Ureter (tissue), 1 donor: ENCODE results near the gene COL27A1. TPM values are rescaled to one million over a fixed set of nuclear protein-coding genes. Genes with fewer than 3 reads are reported as not detected.

Experiments used
- DNase-seq: peaks from one replicate; pipeline ENCODE4 v3.0.0-alpha.2; 2020; ENCODE audit warnings: low spot score
- total RNA-seq: library from RNA; stranded (reverse); gene quantifications from one replicate; pipeline ENCODE4 v1.2.4, GENCODE V29; 2023
- donor health status: DM: yes; HTN: yes; CAD: no.

The COL27A1 gene
- total RNA-seq, 1 donor from 2014 or later, result 59.2 TPM

DNA sequence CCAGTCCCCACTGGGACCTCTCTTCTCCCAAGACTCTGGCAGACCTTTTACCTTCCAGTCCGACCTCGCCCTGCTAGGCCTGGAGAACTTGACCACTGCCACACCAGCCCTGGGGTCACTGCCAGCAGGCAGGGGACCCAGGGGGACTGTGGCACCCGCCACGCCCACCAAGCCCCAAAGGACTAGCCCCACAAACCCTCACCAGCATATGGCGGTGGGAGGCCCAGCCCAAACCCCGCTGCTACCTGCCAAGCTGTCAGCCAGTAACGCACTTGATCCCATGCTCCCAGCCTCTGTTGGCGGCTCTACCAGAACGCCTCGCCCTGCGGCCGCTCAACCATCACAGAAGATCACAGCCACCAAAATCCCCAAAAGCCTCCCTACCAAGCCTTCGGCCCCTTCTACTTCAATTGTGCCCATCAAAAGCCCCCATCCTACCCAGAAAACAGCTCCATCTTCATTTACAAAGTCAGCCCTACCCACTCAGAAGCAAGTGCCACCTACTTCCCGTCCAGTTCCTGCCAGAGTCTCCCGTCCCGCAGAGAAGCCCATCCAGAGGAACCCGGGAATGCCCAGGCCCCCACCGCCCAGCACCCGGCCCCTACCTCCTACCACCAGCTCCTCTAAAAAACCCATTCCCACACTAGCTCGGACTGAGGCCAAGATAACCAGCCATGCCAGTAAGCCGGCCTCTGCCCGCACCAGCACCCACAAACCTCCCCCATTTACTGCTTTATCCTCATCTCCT lies 13.1 kb downstream of the COL27A1 start:
- DNase-seq, result no peak

DNA sequence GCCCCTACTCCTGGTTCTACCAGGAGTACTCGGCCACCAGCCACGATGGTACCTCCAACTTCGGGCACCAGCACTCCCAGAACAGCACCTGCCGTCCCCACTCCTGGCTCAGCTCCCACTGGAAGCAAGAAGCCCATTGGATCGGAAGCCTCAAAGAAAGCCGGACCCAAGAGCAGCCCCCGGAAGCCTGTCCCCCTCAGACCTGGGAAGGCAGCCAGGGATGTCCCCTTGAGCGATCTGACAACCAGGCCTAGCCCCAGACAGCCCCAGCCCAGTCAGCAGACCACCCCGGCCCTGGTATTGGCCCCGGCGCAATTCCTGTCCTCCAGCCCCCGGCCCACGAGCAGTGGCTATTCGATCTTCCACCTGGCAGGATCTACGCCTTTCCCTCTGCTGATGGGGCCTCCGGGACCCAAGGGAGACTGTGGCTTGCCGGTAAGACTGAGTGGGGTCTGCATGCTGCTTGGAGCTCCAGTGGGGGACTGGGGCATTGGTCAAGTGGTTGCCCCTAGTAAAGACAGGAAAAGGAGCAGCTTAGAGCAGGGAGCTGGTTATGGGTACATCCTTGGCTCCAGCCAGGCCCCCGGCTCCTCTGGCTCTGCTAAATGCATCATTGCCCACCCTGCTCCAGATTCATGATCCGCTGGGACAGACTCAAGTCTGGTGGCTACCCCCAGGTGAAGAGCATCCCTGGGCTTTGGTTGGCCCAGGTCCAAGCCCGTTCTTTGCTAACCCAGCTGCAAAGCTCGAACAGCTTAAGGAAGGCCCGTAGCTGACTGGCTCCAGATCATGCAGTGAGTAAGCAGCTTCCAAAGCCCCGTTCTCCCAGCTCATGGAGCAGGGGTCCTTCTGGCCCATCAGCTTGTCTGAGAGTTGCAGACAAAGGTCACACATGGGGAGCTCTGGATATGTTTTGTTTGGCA lies 14.0 kb downstream of the COL27A1 start:
- no peak for DNase-seq

DNA sequence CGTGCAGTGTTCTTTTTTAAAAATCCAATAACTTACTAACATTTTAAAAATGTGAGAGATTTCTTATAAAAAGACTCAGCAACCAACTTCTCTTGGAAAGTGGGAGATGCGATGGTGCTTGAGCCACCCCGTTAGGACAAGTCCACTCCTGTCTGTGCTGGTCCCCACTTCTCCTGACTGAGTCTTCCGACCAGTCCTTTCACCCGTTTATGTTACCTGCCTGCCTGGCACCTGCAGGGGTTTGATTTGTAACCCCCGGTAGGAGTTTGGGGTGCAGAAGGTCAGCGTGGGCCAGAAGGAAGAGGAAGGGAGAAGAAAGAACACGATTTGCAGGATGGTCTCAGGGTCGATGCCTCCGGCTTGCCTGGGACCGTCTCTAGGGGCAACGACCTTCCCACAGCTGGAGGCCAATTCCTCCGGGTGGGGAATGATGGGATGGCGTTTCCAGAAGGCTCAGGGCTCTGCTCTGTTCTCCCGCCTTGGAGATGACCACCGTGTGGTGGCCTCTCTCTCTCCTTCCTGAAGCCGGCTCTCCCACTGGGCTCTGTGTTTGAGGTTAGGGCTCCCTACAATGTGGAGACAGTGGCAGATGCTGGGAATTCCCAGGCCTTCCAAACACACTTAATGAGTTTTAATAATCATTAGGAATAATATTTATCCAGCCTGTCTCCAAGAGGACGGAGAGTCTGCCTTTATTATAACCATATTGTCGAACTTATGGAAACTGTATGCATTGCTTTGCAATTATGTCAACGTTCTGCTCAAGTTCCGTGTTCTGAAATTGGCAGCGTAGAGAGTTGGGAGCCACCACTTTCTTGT lies 14.8 kb downstream of the COL27A1 start:
- no peak for DNase-seq

DNA sequence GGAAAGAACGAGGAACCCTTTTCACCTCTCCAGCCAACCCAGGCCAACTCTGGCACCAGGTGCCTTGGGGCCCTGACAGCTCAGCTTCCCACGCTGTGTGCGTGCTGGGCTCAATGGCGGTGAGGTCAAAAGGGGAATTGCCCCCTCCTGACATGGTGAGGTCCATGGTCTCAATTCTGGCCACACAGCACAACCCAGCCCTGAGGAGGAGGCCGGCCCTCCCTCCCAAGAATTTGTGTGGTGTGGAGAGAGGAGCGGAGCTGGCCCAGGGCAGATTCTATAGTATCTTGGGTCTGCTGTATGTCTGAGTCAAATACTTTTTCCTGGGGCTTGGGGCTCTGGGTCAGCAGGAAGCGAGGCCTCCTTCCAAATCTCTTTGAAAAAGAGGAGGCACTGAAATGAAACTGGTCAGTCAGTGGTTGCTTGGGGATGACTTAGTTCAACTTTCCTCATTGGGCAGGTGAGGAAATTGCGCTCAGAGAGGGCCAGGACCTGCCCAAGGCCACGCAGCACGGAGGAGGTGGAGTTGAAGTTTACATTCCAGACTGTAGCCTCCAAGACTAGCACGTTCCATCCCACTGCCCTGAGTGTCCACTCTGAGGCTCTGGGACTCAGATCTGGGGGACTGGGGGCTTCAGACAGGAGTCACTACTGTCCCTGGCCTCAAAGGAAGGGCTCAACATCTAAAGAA lies 15.6 kb downstream of the COL27A1 start:
- no peak for DNase-seq

DNA sequence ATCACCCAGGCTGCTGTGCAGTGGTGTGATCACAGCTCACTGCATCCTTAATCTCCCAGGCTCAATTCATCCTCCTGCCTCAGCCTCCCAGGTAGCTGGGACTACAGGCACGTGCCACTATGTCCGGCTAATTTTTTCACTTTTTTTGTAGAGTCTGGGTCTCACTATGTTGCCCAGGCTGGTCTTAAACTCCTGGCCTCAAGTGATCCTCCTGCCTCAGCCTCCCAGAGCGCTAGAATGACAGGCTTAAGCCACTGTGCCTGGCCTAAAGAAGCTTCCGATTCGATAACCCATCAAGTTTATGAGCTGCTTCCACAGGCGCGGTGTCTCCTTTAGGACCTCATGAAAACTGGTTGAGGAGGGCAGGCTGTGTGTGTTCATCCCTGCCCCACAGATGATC lies 16.2 kb downstream of the COL27A1 start:
- DNase-seq, result no peak

DNA sequence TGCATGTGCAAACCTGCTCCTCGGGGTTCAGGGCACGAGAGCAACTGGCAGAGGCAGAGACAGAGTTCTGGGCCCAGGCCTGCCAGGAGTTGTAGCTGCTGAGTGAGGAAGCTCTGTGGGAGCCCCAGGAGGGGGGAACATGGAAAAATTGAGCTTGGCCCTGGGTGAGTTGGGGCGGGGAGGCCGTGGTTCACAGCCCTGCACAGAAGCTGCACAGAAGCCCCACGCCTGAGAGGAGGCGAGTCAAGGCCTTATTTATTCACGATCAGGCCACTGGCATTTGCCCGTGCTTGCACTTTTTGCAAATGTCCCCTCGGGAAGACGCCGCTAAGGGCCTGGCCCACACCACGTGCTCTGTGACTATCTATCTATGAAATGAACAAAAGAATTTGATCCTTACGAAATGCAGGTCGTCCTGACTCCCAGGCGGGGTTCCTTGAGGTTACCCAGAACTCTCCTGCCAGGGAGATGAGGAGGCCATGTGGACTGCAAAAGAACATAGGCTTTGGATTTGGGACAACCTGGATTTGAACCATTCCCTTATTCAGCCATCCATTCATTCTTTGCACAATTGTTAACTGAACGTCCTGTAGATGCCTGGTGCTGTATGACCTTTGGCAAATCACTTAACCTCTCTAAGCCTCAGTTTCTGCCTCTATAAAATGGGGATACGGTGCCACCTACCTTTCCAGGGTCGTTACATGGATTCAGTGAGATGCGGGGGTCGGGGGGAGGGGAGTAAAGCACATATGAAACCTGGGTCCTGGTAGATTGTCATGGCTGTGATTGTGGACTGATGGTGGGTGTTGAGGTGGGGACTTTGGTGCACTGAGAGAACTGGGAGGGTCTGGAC lies 17.9 kb downstream of the COL27A1 start:
- peak; percentile 66 for DNase-seq

DNA sequence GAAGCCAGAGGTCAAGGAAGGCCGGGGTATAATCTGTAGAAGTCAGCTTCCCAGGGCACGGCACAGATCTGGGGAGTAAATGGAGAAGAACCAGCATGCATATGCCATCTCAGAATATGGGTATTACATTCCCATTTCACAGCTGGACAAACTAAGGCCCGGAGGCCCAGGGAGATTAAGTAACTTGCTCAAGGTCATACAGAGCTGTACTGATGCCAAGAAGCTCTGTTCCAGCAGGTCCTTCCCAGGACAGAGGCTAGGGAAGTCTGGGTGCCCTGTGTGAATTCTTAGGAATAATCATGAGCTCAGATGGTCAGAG lies 19.2 kb downstream of the COL27A1 start:
- DNase-seq, result no peak

DNA sequence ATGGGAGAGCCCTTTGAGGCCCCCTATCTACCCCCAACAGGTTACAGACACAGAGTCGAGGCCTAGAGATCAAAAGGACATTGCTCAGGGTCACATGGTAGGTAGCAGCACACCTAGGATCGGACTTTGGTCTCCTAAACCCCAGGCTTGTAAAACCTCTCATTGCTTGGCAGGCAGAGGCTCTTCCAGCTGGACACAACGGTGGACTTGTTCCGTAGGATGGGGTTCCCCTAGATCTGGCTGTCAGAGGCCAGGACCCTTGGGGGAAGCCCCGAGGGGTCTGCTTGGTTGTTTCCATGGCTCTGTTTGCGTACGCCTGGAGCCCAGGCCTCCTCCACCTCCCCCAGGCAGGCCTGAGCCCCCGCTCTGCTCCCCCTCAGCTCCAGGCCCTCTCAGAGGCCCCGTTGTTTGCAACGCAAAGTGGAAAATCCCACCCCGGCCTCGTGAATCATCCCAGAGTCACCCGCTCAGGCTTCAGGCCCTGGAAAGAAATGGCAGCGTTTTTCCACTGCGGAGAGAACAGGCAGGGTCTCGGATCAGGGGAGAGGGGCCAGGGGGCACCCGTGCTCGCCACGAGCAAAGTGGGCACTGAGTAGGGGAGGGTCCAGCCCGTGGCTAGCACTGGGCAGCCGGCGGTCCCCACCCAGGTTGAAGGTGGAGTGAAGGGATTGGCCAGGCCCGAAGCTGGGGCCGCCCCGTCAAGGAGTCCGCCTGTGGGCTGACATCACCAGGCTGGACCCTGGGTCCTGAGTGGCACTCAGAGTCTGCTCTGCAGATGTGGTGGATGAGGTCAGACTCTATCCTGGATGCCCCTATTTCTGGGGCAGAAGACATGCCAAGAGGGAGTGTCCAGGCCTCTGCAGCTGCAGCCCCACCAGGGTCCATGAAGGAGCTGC lies 19.8 kb downstream of the COL27A1 start:
- no peak for DNase-seq

DNA sequence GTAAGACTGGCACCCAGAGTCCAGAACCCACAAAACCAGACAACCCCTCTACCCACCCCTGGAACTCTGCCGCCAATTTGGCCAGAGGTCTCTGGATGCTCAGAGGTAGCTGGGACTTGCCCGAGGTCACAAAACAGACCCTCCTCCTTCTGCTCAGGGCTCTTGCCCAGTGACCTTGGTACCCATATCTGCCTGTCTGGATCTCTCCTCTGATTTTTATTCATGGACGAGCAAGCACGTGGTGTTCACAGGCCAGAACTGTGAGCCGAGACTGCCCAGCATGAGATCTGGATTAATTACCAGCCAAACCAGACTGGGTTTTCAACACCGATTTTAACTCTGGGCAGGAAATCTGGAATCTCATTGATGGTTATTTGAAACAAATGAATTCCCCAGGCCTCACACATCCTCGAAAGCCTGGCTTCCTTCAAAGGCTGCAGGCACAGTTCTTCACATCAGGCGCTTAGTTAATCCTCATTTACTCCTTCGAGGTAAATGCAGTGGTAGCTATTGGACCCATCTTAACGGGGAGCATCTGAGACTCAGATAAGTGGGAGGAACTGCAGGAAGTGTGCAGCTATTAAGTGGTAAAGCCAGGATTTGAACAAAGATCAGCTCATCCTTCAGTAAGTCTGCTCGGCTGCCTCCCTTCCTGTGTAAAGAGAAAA lies 21.4 kb downstream of the COL27A1 start:
- DNase-seq, result no peak

DNA sequence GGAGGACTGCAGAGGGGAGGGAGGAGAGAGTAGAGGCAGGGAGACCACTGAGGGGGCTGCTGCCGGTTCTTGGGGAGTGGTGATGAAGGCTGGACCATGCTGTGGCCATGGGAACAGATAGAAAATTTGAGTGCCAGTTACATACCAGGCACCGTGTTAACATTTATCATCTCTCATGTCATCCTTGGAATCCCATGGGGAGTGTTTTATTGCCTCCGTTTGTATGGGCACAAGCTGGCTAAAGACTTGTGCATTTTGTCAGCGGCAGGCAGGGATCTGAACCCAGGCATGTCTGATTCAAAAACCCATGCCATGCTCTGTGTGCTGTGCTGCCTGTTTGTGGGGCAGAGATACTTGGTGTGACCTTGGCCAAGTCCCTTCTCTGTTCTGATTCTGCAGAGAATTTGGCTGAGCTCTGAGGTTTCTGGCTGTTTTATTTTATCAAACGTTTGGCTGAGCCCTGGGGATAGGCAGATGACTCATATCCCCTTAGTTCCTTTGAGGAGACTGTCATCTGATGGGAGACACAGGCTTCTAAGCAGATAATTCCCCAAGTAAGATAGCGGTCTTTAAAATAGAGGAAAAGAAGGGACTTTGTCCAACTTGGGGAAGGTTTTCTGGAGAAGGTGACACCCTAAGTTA lies 22.2 kb downstream of the COL27A1 start:
- no peak for DNase-seq

DNA sequence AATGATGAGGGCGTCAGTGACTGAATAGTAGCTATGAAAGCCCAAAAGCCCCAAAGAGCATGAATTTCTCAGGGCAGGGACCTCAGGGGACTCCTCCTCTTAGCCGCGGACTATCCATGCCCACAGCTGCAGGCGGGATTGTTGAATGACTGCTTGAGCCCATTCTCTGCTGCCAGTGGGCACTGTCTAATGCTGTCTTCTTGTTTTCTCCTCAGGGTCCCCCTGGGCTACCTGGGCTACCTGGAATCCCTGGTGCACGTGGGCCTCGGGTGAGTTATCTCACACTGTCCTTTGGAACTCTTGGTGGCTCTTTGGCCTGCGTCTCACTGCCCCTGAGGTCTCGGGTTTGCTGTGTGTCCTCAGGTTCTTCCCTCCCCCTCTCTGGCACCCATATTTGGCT lies 22.7 kb downstream of the COL27A1 start:
- no peak for DNase-seq

DNA sequence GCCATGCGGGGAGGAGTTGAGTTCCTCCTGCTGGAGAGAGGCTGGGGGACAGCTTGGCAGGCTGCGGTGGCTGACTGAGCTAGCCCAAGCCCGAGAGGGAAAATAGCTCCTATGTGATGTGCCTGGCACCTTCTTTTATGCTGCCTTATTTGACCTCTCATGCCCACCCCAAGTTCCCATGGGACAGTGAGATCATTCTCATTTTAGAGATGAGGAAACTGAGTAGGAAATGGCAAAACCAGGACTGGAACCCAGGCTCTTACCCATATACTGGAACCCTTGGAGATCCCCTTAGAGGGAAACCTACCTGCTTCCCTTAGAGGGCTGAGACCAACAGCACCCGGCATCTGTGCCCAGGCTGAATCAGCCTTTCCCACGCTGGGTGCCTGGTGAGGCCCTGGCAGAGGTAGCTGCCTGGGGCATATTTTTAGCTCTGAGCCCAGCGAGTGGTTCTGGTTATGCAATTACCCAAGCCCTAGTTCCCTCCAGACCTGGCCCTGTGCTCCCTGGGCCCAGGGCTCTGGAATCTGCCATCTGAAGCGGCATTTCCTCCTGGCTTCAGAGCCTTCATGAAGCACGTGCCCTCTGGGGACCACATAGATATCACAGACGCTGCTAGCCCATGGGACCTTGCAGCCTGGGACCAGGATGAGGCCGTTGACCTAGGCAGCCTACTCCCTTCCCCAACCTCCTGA lies 23.6 kb downstream of the COL27A1 start:
- DNase-seq, result no peak

DNA sequence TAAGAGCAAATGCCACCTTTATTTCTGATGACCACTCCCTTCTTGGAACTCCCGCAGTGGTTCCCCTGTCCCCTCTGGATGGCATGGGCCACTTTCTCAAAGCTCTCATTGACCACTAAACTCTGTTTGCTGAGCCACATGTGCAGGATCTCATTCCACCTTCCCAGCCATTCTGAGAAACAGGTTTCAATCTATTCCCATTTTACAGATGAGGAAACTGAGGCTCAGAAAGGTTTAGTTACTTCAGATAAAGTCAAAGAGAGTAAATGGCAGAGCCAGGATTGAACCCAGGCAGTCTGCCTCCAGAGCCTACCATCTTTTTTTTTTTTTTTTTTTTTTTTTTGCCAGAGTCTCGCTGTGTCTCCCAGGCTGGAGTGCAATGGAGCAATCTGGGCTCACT lies 24.2 kb downstream of the COL27A1 start:
- DNase-seq, result no peak

DNA sequence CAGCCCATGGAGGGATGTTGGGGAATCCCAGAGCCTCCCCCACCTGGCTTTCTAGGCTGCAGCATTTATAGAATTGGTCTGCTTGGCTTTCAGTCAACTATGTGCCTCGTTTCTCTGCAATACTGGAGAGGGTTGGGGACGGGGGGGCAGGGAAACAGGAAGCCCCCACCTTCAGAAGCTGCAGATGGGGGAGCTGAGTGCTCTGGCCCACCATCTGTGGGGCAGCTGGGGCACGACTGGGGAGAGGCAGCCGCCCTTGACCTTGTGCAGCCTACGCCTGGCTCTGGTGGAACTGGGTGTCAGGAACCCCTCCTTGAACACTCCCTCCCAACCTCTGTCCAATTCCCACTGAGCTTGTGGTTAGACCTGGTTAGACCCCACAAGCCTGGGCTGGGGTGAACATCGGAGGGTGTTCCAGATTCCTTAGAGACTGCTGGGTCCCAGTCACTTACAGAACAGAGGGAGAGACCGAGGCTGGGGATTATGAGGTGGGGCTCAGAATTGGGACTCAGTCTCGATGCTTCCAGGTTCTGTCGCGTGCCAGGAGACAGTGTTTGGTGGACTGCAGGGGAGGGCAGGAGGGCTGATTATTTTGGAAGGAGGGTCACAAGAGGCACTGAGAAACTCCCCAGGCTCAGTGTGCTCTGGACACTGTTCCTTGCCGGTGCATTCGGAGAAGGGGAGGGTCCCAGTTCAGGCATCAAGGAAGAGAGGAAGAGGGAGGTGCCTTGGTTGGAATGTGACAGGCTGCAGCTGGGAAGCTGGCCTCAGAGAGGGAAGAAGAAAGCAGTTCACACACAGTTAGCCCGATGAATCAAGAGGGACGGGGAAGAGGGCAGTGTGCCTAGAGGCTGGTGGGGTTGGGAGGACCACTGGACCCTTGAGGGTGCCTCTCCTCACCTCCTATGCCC lies 25.6 kb downstream of the COL27A1 start:
- no peak for DNase-seq

DNA sequence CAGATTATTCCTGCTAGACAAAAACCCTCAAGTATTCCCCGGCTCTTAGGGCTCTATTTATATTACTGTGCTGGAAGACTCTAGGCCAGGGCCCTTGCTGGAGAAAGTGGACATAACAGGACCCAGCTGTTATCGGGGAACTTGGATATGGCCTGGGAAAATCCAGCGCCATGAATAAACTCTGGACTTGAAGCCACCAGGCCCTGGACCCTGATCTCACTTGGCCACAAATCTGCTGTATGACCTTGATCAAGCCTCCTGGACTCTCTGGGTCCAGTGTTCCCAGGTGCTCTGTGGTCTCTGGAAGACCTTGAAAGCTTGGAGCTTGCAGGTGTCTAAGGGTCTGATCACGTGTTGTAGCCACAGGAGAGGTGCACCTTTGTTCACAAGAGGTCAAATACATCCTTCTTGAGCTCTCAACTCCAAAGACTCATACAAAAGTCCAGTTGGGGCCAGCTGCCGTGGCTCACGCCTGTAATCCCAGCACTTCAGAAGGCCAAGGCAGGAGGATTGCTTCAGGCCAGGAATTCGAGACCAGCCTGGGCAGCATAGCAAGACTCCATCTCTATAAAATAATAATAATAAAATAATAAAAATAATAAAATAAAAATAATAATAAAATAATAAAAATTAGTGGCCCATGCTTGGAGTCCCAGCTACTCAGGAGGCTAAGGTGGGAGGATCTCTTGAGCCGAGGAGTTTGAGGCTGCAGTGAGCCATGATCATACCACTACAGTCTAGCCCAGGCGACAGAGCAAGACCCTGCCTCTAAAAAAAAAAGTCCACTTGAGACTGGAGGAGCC lies 26.5 kb downstream of the COL27A1 start:
- DNase-seq, result no peak

DNA sequence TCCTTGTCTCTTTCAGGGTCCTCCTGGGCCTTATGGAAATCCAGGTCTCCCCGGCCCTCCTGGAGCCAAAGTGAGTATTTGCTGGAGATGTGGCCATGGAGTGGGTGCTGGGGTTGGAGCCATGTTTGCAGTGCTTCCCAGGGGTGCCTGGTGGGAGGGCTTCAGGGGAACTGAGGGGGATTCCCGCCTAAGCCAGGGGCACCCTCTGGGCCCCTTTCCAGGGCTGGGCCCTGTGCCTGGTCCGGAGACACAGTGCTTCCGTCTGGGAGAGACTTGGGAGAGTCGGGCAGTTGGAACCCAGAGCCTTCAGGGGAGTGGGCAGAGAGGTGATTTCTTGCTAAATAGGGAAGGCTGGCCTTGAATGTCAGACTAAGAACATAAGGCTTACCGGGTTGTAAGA lies 27.7 kb downstream of the COL27A1 start:
- DNase-seq, result no peak
